ENCODE results near the gene ACVR1C. TPM values are rescaled to one million over a fixed set of nuclear protein-coding genes. Genes with fewer than 3 reads are reported as not detected.
A peak's percentile ranks its signal among the peaks of the same experiment; 100 is the strongest.
"Not testable (repeated sequence)": the region's sequence is repeated elsewhere in the genome, so short reads cannot be mapped to it uniquely, and the experiment has no call there.

The ACVR1C gene
- total and polyA plus RNA-seq, 9 donors = 0.09 to 1.1 (median 0.14) TPM

- Histone ChIP-seq H3K36me3 (ENCODE audit: control insufficient read depth, insufficient read depth, low read length) (no peaks in the 10 kb centered on the region), H3K27ac (ENCODE audit: low read length) (no peak overlapping the region), H3K4me1 (ENCODE audit: control insufficient read depth, insufficient read depth, low read length) (no peaks in the 10 kb centered on the region), H3K4me3 (ENCODE audit: low read length) (no peak overlapping the region), H3K27me3 (ENCODE audit: control insufficient read depth, insufficient read depth, low read length) (peaks cover 6% of the 10 kb centered on the region), H3K9me3 (replicated peaks; ENCODE audit: control insufficient read depth, low read depth, low read length) (no peaks in the 10 kb centered on the region)
- 50% methylated on average over 1 of the region's 2 CpGs for WGBS (ENCODE audit: insufficient coverage)
- peak; percentile 10 for DNase-seq
Measured at GRCh38 chr2:157592948-157593347, 35.7 kb downstream of the ACVR1C start.

- no CpG with 5 or more reads among the region's 3 CpGs for WGBS (ENCODE audit: insufficient coverage)
Measured at GRCh38 chr2:157592374-157592773, 36.3 kb downstream of the ACVR1C start.

GRCh38 chr2:157587576-157587975, 41.1 kb downstream of the ACVR1C start:
- Histone ChIP-seq H3K27ac (ENCODE audit: low read length) (no peak overlapping the region), H3K27me3 (ENCODE audit: control insufficient read depth, insufficient read depth, low read length) (no peaks in the 10 kb centered on the region), H3K4me1 (ENCODE audit: control insufficient read depth, insufficient read depth, low read length) (no peaks in the 10 kb centered on the region), H3K36me3 (ENCODE audit: control insufficient read depth, insufficient read depth, low read length) (no peaks in the 10 kb centered on the region), H3K4me3 (ENCODE audit: low read length) (no peak overlapping the region), H3K9me3 (replicated peaks; ENCODE audit: control insufficient read depth, low read depth, low read length) (no peaks in the 10 kb centered on the region)
- DNase-seq = peak; percentile 7
- no CpG with 5 or more reads among the region's 1 CpG for WGBS (ENCODE audit: insufficient coverage)

More at GRCh38 chr2:157592374-157592773, 36.3 kb downstream of the ACVR1C start:
- no peak overlapping the region for H3K4me3 ChIP-seq (ENCODE audit: low read length)
- H3K9me3 ChIP-seq (replicated peaks; ENCODE audit: control insufficient read depth, low read depth, low read length) = no peaks in the 10 kb centered on the region
- H3K36me3 ChIP-seq (ENCODE audit: control insufficient read depth, insufficient read depth, low read length) = no peaks in the 10 kb centered on the region
- no peak for DNase-seq
- no peak overlapping the region for H3K27ac ChIP-seq (ENCODE audit: low read length)
- no peaks in the 10 kb centered on the region for H3K4me1 ChIP-seq (ENCODE audit: control insufficient read depth, insufficient read depth, low read length)
- peaks cover 6% of the 10 kb centered on the region for H3K27me3 ChIP-seq (ENCODE audit: control insufficient read depth, insufficient read depth, low read length)

- no peak for DNase-seq
- Histone ChIP-seq H3K27me3 (ENCODE audit: control insufficient read depth, insufficient read depth, low read length) (no peaks in the 10 kb centered on the region), H3K9me3 (replicated peaks; ENCODE audit: control insufficient read depth, low read depth, low read length) (no peaks in the 10 kb centered on the region), H3K4me1 (ENCODE audit: control insufficient read depth, insufficient read depth, low read length) (no peaks in the 10 kb centered on the region), H3K36me3 (ENCODE audit: control insufficient read depth, insufficient read depth, low read length) (no peaks in the 10 kb centered on the region), H3K4me3 (ENCODE audit: low read length) (no peak overlapping the region), H3K27ac (ENCODE audit: low read length) (no peak overlapping the region)
Measured at GRCh38 chr2:157574165-157574564, 54.5 kb downstream of the ACVR1C start.

- H3K9me3 ChIP-seq (replicated peaks; ENCODE audit: control insufficient read depth, low read depth, low read length) = no peaks in the 10 kb centered on the region
- no peaks in the 10 kb centered on the region for H3K27me3 ChIP-seq (ENCODE audit: control insufficient read depth, insufficient read depth, low read length)
- H3K36me3 ChIP-seq (ENCODE audit: control insufficient read depth, insufficient read depth, low read length) = no peaks in the 10 kb centered on the region
- DNase-seq = no peak
- no peak overlapping the region for H3K27ac ChIP-seq (ENCODE audit: low read length)
- H3K4me1 ChIP-seq (ENCODE audit: control insufficient read depth, insufficient read depth, low read length) = no peaks in the 10 kb centered on the region
- H3K4me3 ChIP-seq (ENCODE audit: low read length) = no peak overlapping the region
- WGBS (ENCODE audit: insufficient coverage) = no CpG with 5 or more reads among the region's 2 CpGs
Measured at GRCh38 chr2:157572725-157573124, 55.9 kb downstream of the ACVR1C start.

- H3K9me3 ChIP-seq (replicated peaks; ENCODE audit: control insufficient read depth, low read depth, low read length); H3K27me3 ChIP-seq (ENCODE audit: control insufficient read depth, insufficient read depth, low read length); H3K4me3 ChIP-seq (ENCODE audit: low read length); H3K4me1 ChIP-seq (ENCODE audit: control insufficient read depth, insufficient read depth, low read length); DNase-seq; H3K27ac ChIP-seq (ENCODE audit: low read length); H3K36me3 ChIP-seq (ENCODE audit: control insufficient read depth, insufficient read depth, low read length): not testable (repeated sequence)
- 52% methylated on average over 5 of the region's 15 CpGs for WGBS (ENCODE audit: insufficient coverage)
Measured at GRCh38 chr2:157566623-157567022, 62.0 kb downstream of the ACVR1C start.

GRCh38 chr2:157566113-157566512, 62.6 kb downstream of the ACVR1C start:
- 93% methylated on average over 6 of the region's 10 CpGs for WGBS (ENCODE audit: insufficient coverage)
- not testable (repeated sequence) for H3K27ac ChIP-seq (ENCODE audit: low read length); H3K4me1 ChIP-seq (ENCODE audit: control insufficient read depth, insufficient read depth, low read length); H3K4me3 ChIP-seq (ENCODE audit: low read length); H3K27me3 ChIP-seq (ENCODE audit: control insufficient read depth, insufficient read depth, low read length); H3K36me3 ChIP-seq (ENCODE audit: control insufficient read depth, insufficient read depth, low read length); H3K9me3 ChIP-seq (replicated peaks; ENCODE audit: control insufficient read depth, low read depth, low read length); DNase-seq

- no CpG with 5 or more reads among the region's 5 CpGs for WGBS (ENCODE audit: insufficient coverage)
- DNase-seq = no peak
- peaks cover 2% of the 10 kb centered on the region for H3K9me3 ChIP-seq (replicated peaks; ENCODE audit: control insufficient read depth, low read depth, low read length)
- H3K27me3 ChIP-seq (ENCODE audit: control insufficient read depth, insufficient read depth, low read length) = no peaks in the 10 kb centered on the region
- no peak overlapping the region for H3K4me3 ChIP-seq (ENCODE audit: low read length)
- no peaks in the 10 kb centered on the region for H3K36me3 ChIP-seq (ENCODE audit: control insufficient read depth, insufficient read depth, low read length)
- no peaks in the 10 kb centered on the region for H3K4me1 ChIP-seq (ENCODE audit: control insufficient read depth, insufficient read depth, low read length)
- no peak overlapping the region for H3K27ac ChIP-seq (ENCODE audit: low read length)
Measured at GRCh38 chr2:157565550-157565949, 63.1 kb downstream of the ACVR1C start.

GRCh38 chr2:157559890-157560289, 68.8 kb downstream of the ACVR1C start:
- H3K36me3 ChIP-seq (ENCODE audit: control insufficient read depth, insufficient read depth, low read length) = no peaks in the 10 kb centered on the region
- H3K4me1 ChIP-seq (ENCODE audit: control insufficient read depth, insufficient read depth, low read length) = no peaks in the 10 kb centered on the region
- H3K4me3 ChIP-seq (ENCODE audit: low read length) = no peak overlapping the region
- WGBS (ENCODE audit: insufficient coverage) = 72% methylated on average over 2 of the region's 2 CpGs
- DNase-seq = no peak
- no peak overlapping the region for H3K27ac ChIP-seq (ENCODE audit: low read length)
- no peaks in the 10 kb centered on the region for H3K9me3 ChIP-seq (replicated peaks; ENCODE audit: control insufficient read depth, low read depth, low read length)
- H3K27me3 ChIP-seq (ENCODE audit: control insufficient read depth, insufficient read depth, low read length) = no peaks in the 10 kb centered on the region

- Histone ChIP-seq H3K4me1 (ENCODE audit: control insufficient read depth, insufficient read depth, low read length) (no peaks in the 10 kb centered on the region), H3K9me3 (replicated peaks; ENCODE audit: control insufficient read depth, low read depth, low read length) (no peaks in the 10 kb centered on the region), H3K36me3 (ENCODE audit: control insufficient read depth, insufficient read depth, low read length) (no peaks in the 10 kb centered on the region), H3K27ac (ENCODE audit: low read length) (no peak overlapping the region), H3K4me3 (ENCODE audit: low read length) (no peak overlapping the region), H3K27me3 (ENCODE audit: control insufficient read depth, insufficient read depth, low read length) (no peaks in the 10 kb centered on the region)
- WGBS (ENCODE audit: insufficient coverage) = no CpG with 5 or more reads among the region's 3 CpGs
- no peak for DNase-seq
Measured at GRCh38 chr2:157559461-157559860, 69.2 kb downstream of the ACVR1C start.

GRCh38 chr2:157559061-157559460, 69.6 kb downstream of the ACVR1C start:
- WGBS (ENCODE audit: insufficient coverage) = no CpG with 5 or more reads among the region's 3 CpGs

More at GRCh38 chr2:157559061-157559460, 69.6 kb downstream of the ACVR1C start:
- Histone ChIP-seq H3K36me3 (ENCODE audit: control insufficient read depth, insufficient read depth, low read length) (no peaks in the 10 kb centered on the region), H3K4me1 (ENCODE audit: control insufficient read depth, insufficient read depth, low read length) (no peaks in the 10 kb centered on the region), H3K27me3 (ENCODE audit: control insufficient read depth, insufficient read depth, low read length) (no peaks in the 10 kb centered on the region), H3K4me3 (ENCODE audit: low read length) (no peak overlapping the region), H3K27ac (ENCODE audit: low read length) (no peak overlapping the region), H3K9me3 (replicated peaks; ENCODE audit: control insufficient read depth, low read depth, low read length) (no peaks in the 10 kb centered on the region)
- no peak for DNase-seq

Data from muscle of leg (tissue), 11 donors.